Osteoblast (primary cell): Measurements from ENCODE around the gene UST. TPM values are rescaled to one million over a fixed set of nuclear protein-coding genes. Genes with fewer than 3 reads are reported as not detected.

Source experiments
- DNase-seq: peaks from one replicate; pipeline ENCODE4 v3.0.0; 2011; ENCODE audit warnings: low spot score, mixed read lengths; ENCODE audit not compliant: insufficient read length; ENCODE audit errors: missing footprints
- H2AFZ ChIP-seq: 2 replicates; pipeline ENCODE4 v1.6.0; 2011; ENCODE audit warnings: mild to moderate bottlenecking, low read length
- H3K27ac ChIP-seq: 2 replicates; pipeline ENCODE4 v1.5.1; 2011; ENCODE audit warnings: mild to moderate bottlenecking, low read depth, low read length, moderate library complexity
- H3K27me3 ChIP-seq: 2 replicates; pipeline ENCODE4 v1.6.0; 2012; ENCODE audit warnings: mild to moderate bottlenecking, control low read depth, inconsistent platforms, low read length, moderate library complexity; ENCODE audit not compliant: insufficient read depth
- H3K36me3 ChIP-seq: 2 replicates; pipeline ENCODE4 v1.5.1; 2011; ENCODE audit warnings: mild to moderate bottlenecking, low read length, control low read depth, moderate library complexity; ENCODE audit not compliant: insufficient read depth
- H3K4me1 ChIP-seq: 2 replicates; pipeline ENCODE4 v1.5.1; 2011; ENCODE audit warnings: mild to moderate bottlenecking, low read length, control low read depth, moderate library complexity; ENCODE audit not compliant: insufficient read depth
- H3K4me2 ChIP-seq: 2 replicates; pipeline ENCODE4 v1.6.0; 2011; ENCODE audit warnings: mild to moderate bottlenecking, low read length; ENCODE audit not compliant: insufficient read depth
- H3K4me3 ChIP-seq: fragments of 200-600 bp; sonication (generic); 3 replicates; pipeline ENCODE4 v1.5.1; 2012; ENCODE audit warnings: mild to moderate bottlenecking, low read length, inconsistent platforms; ENCODE audit not compliant: insufficient read depth
- H3K79me2 ChIP-seq: 2 replicates; pipeline ENCODE4 v1.6.0; 2012; ENCODE audit warnings: mild to moderate bottlenecking, low read length, control low read depth, inconsistent platforms; ENCODE audit not compliant: insufficient read depth
- H3K9me3 ChIP-seq: 2 replicates; pipeline ENCODE4 v1.5.1; 2011; ENCODE audit warnings: low read depth, low read length, control low read depth
- H4K20me1 ChIP-seq: 2 replicates; pipeline ENCODE4 v1.6.0; 2012; ENCODE audit warnings: mild to moderate bottlenecking, low read length, control low read depth; ENCODE audit not compliant: insufficient read depth
- total RNA-seq: library from RNA; depleted of rRNA; stranded (reverse); fragments of >200 nt; gene quantifications from 2 replicates; pipeline ENCODE4 v1.2.3, GENCODE V29; 2012
- TF ChIP-seq, protein P1 (sequence below): IDR thresholded peaks from 2 replicates; pipeline ENCODE4 v1.5.1; 2011; ENCODE audit warnings: mild to moderate bottlenecking, low read depth, low read length, moderate library complexity; ENCODE audit errors: extremely low read depth

The UST gene
- total RNA-seq, 1 donor: 18.1 TPM

DNA sequence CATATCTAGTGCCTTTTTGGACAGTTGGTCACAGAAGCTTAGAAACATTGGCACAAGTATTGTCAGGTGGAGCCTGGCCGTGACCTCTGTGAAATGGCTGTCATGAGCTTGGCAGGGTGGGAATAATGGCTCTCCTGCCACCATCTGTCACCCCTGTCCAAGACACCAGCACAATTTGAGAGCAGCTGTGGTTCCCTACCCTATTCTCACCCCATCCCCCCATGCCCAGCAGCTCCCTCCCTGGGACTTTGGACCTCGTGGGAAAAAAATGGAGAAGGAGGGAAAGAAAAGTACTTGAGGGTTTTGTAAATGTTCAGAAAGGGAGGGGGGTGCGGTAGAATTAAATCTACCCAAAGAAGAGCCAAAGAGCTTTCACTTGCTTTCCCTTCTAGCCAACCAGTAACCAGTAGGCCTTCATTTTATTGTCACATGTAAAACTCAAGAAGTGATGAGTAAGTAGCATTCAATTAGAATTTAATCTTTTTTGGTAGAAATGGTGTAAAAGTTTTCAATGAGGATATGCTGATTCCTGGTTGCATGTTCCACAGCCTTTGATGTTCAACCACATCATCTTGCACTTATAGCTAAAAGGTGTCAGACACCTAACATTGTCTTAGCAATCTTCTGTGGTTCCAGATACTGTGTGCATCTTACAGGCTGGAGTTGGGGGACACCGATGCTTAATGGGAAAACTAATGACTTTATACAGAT, 307.2 kb downstream of the UST start:
- H4K20me1 ChIP-seq: no peaks in the 10 kb centered on the region
- no peaks in the 10 kb centered on the region for H3K9me3 ChIP-seq
- H2AFZ ChIP-seq: no peak overlapping the region
- no peak overlapping the region for H3K27ac ChIP-seq
- TF ChIP-seq, protein P1, sequence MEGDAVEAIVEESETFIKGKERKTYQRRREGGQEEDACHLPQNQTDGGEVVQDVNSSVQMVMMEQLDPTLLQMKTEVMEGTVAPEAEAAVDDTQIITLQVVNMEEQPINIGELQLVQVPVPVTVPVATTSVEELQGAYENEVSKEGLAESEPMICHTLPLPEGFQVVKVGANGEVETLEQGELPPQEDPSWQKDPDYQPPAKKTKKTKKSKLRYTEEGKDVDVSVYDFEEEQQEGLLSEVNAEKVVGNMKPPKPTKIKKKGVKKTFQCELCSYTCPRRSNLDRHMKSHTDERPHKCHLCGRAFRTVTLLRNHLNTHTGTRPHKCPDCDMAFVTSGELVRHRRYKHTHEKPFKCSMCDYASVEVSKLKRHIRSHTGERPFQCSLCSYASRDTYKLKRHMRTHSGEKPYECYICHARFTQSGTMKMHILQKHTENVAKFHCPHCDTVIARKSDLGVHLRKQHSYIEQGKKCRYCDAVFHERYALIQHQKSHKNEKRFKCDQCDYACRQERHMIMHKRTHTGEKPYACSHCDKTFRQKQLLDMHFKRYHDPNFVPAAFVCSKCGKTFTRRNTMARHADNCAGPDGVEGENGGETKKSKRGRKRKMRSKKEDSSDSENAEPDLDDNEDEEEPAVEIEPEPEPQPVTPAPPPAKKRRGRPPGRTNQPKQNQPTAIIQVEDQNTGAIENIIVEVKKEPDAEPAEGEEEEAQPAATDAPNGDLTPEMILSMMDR: no peak
- DNase-seq: no peak
- H3K4me1 ChIP-seq: peaks cover 3% of the 10 kb centered on the region
- no peaks in the 10 kb centered on the region for H3K36me3 ChIP-seq
- no peak overlapping the region for H3K4me3 ChIP-seq
- H3K4me2 ChIP-seq: no peak overlapping the region
- H3K79me2 ChIP-seq: no peaks in the 10 kb centered on the region
- H3K27me3 ChIP-seq: no peaks in the 10 kb centered on the region

DNA sequence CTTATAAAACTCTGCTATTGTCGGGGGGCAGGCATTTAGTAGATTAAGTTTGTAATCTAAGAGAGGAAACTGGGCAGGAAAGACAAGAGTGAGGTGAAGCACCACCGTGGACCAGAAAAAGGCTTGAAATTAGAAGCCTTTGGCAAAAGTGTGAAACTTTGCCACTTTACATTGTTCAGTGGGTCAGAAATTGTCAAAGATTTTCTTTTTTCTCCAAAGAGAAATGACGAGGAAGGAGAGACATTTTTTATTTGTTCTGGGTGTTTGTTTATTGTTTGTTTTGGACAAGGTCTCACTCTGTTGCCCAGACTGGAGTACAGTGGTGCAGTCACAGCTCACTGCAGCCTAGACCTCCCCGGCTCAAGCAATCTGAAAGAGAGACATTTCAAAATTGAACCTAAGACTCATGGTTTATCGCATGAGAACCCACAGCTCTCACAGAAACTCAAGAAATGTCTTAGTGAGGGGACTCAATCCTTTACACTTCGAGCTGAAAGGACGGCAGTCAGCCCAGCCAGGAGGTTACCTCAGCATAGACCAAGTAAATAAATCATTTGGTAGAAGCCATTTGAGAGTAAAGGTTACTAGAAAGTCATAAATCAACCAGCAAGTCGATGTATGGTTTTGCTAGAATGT, 307.8 kb downstream of the UST start:
- Histone ChIP-seq H4K20me1 (no peaks in the 10 kb centered on the region), H3K4me3 (no peak overlapping the region), H3K27ac (no peak overlapping the region), H2AFZ (no peak overlapping the region), H3K4me1 (peaks cover 8% of the 10 kb centered on the region), H3K36me3 (no peaks in the 10 kb centered on the region), H3K4me2 (no peak overlapping the region), H3K9me3 (no peaks in the 10 kb centered on the region), H3K79me2 (no peaks in the 10 kb centered on the region), H3K27me3 (no peaks in the 10 kb centered on the region)
- TF ChIP-seq, protein P1: no peak
- DNase-seq: no peak

DNA sequence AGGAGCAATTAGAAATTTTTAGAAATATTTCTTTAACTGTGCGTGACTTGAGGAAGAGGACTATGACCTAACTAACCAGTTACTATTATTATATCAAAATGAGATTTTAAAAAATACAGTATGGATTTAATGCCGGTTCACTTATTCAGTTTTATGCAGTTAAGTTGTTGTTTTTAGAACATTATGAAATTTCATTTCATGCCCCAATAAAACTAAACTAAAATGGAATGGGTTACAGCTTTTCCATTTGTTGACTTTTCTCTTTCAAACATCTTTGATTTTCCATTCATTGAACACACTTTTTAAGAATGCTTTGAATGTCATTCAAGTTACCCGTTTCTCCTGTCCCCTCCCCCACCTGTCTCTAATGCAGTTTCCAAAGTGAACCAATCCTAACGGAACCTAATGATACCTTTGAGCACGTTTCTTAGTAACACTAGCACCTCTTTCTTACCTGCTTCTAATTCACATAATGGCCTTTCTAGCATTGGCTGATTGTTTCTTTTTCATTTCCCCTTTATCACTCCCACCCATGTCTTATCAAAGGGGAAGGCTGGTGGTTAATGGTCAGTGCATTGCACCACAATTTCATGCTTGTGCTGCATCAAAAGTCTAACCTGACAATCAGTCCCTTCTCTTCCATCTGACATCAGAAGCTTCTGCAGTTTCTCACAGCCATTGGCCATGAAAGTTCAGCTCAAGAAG, 308.5 kb downstream of the UST start:
- no peak for DNase-seq
- H3K4me3 ChIP-seq: no peak overlapping the region
- TF ChIP-seq, protein P1: no peak
- H3K27ac ChIP-seq: no peak overlapping the region
- H3K4me1 ChIP-seq: peaks cover 11% of the 10 kb centered on the region
- H2AFZ ChIP-seq: no peak overlapping the region
- H4K20me1 ChIP-seq: no peaks in the 10 kb centered on the region
- no peak overlapping the region for H3K4me2 ChIP-seq
- H3K9me3 ChIP-seq: no peaks in the 10 kb centered on the region
- no peaks in the 10 kb centered on the region for H3K79me2 ChIP-seq
- H3K36me3 ChIP-seq: no peaks in the 10 kb centered on the region
- no peaks in the 10 kb centered on the region for H3K27me3 ChIP-seq
